PC-3 (cell line): Measurements from ENCODE around the gene COMT. TPM values are rescaled to one million over a fixed set of nuclear protein-coding genes. Genes with fewer than 3 reads are reported as not detected.
A peak's percentile ranks its signal among the peaks of the same experiment; 100 is the strongest.

Source experiments
- ATAC-seq: fragments of 200-7000 bp; cut with Tn5 transposase; 2 replicates; pipeline ENCODE4 v1.9.1; 2020; ENCODE audit warnings: mild to moderate bottlenecking, moderate library complexity
- BruUV-seq: library from RNA; stranded (reverse); fragments of 400-500 nt; replicated peaks from 2 replicates; lab custom pipeline; 2021; lab: Mats Ljungman, UMichigan
- CTCF ChIA-PET: fragments of 300-600 bp; sonication (Branson Sonifier 250); formaldehyde crosslinking; loops from one replicate; lab custom pipeline; 2022; ENCODE audit warnings: antibody characterized with exemption; lab: Charles Lee
- POLR2A ChIA-PET: fragments of 300-600 bp; sonication (Branson Sonifier 250); formaldehyde crosslinking; loops from one replicate; lab custom pipeline; 2022; ENCODE audit warnings: antibody characterized with exemption; ENCODE audit not compliant: unreplicated experiment; lab: Charles Lee
- DNase-seq: peaks from one replicate; pipeline ENCODE4 v3.0.0-alpha.2; 2015
- H2AFZ ChIP-seq: fragments of 300-600 bp; sonication (generic); 2 replicates; pipeline ENCODE4 v1.6.0; 2016; ENCODE audit warnings: antibody characterized with exemption, low read length
- H3F3A ChIP-seq: fragments of 300-600 bp; sonication (generic); one replicate; pipeline ENCODE4 v1.6.0; 2017; ENCODE audit warnings: antibody characterized with exemption, low read length, control low read depth, mild to moderate bottlenecking; ENCODE audit not compliant: unreplicated experiment
- H3K27ac ChIP-seq: fragments of 300-600 bp; sonication (generic); 2 replicates; pipeline ENCODE4 v1.5.1; 2016; ENCODE audit warnings: mild to moderate bottlenecking, low read length
- H3K27me3 ChIP-seq: fragments of 300-600 bp; sonication (generic); 2 replicates; pipeline ENCODE4 v1.6.1; 2016; ENCODE audit warnings: low read length, mixed read lengths
- H3K36me3 ChIP-seq: fragments of 300-600 bp; sonication (generic); 2 replicates; pipeline ENCODE4 v1.6.1; 2016; ENCODE audit warnings: low read depth, mixed run types, low read length, mixed read lengths
- H3K4me1 ChIP-seq: fragments of 300-600 bp; sonication (generic); 2 replicates; pipeline ENCODE4 v1.5.1; 2016; ENCODE audit warnings: low read length; ENCODE audit not compliant: insufficient read depth
- H3K4me2 ChIP-seq: fragments of 300-600 bp; sonication (generic); 2 replicates; pipeline ENCODE4 v1.6.0; 2016; ENCODE audit warnings: low read length
- H3K4me3 ChIP-seq: fragments of 300-600 bp; sonication (generic); 2 replicates; pipeline ENCODE4 v1.5.1; 2016; ENCODE audit warnings: mild to moderate bottlenecking, low read length, mixed read lengths
- H3K79me2 ChIP-seq: fragments of 300-600 bp; sonication (generic); 2 replicates; pipeline ENCODE4 v1.6.1; 2017; ENCODE audit warnings: low read length, mixed read lengths
- H3K9ac ChIP-seq: fragments of 300-600 bp; sonication (generic); 2 replicates; pipeline ENCODE4 v1.6.0; 2016; ENCODE audit warnings: mild to moderate bottlenecking, low read length
- H3K9me2 ChIP-seq: fragments of 300-600 bp; sonication (generic); replicated peaks from 2 replicates; pipeline ENCODE4 v1.6.1; 2016; ENCODE audit warnings: mixed run types, low read length, mixed read lengths
- H3K9me3 ChIP-seq: fragments of 300-600 bp; sonication (generic); 2 replicates; pipeline ENCODE4 v1.6.1; 2016; ENCODE audit warnings: low read length, mixed read lengths
- H4K20me1 ChIP-seq: fragments of 300-600 bp; sonication (generic); 2 replicates; pipeline ENCODE4 v1.6.1; 2016; ENCODE audit warnings: low read length, mixed read lengths
- CTCF ChIP-seq: fragments of 300-600 bp; sonication (generic); conservative IDR thresholded peaks from 2 replicates; pipeline ENCODE4 v1.5.1; 2017; ENCODE audit warnings: antibody characterized with exemption, low read depth, mild to moderate bottlenecking, low read length
- EZH2 ChIP-seq: fragments of 300-600 bp; sonication (generic); IDR thresholded peaks from one replicate; pipeline ENCODE4 v1.6.1; 2017; ENCODE audit warnings: antibody characterized with exemption, mild to moderate bottlenecking, low read length; ENCODE audit not compliant: unreplicated experiment
- EZH2phosphoT487 ChIP-seq: fragments of 300-600 bp; sonication (generic); IDR thresholded peaks from 2 replicates; pipeline ENCODE4 v1.6.1; 2018; ENCODE audit warnings: mild to moderate bottlenecking, antibody characterized with exemption, low read length, borderline replicate concordance
- intact Hi-C: fragments of 100-400 bp; cut with micrococcal nuclease; formaldehyde crosslinking; loops from 2 replicates; pipeline ENCODE4 v1.9.0; 2023
- total RNA-seq: library from RNA; depleted of rRNA; stranded (reverse); fragments of >200 nt; gene quantifications from 2 replicates; pipeline ENCODE4 v1.2.3, GENCODE V29; 2014

COMT gene
- total RNA-seq, 1 experiment from 2014 or later = 204 TPM

GRCh38 chr22:19970479-19971275 lies 29.1 kb downstream of the COMT start:
- no peak overlapping the region for H3K4me3 ChIP-seq
- ATAC-seq (peak; percentile 82), DNase-seq (peak; percentile 55)
- H3F3A ChIP-seq = no peaks in the 10 kb centered on the region
- H4K20me1 ChIP-seq = no peaks in the 10 kb centered on the region
- no peaks in the 10 kb centered on the region for H3K79me2 ChIP-seq
- no peaks in the 10 kb centered on the region for H3K9me2 ChIP-seq
- H3K9ac ChIP-seq = no peak overlapping the region
- no peak overlapping the region for H3K27ac ChIP-seq
- TF ChIP-seq EZH2 = no peak
- peak; percentile 72 for TF ChIP-seq CTCF
- intact Hi-C loops = loop anchor here (1.0 kb wide), 1 partner anchor 58 kb away; no protein-coding TSS in a partner anchor
- H3K4me2 ChIP-seq = no peak overlapping the region
- H3K27me3 ChIP-seq = no peaks in the 10 kb centered on the region
- no TSS peak for BruUV-seq
- H3K36me3 ChIP-seq = no peaks in the 10 kb centered on the region
- ChIA-PET CTCF (no interaction called here), POLR2A (no interaction called here)
- H2AFZ ChIP-seq = no peak overlapping the region
- no peaks in the 10 kb centered on the region for H3K9me3 ChIP-seq
- peaks cover 6% of the 10 kb centered on the region; the same call in 1 of the 2 replicates for H3K4me1 ChIP-seq

- Histone ChIP-seq H3K36me3 (no peaks in the 10 kb centered on the region), H3K27me3 (no peaks in the 10 kb centered on the region), H2AFZ (no peak overlapping the region), H3K4me1 (peaks cover 9% of the 10 kb centered on the region; the same call in 1 of the 2 replicates), H3K4me2 (no peak overlapping the region), H3F3A (no peaks in the 10 kb centered on the region), H3K4me3 (no peak overlapping the region), H3K79me2 (no peaks in the 10 kb centered on the region), H3K27ac (no peak overlapping the region), H3K9ac (no peak overlapping the region), H3K9me3 (no peaks in the 10 kb centered on the region), H3K9me2 (no peaks in the 10 kb centered on the region), H4K20me1 (no peaks in the 10 kb centered on the region)
- ChIA-PET CTCF (no interaction called here), POLR2A (no interaction called here)
- intact Hi-C loops = no loop called here
- TF ChIP-seq CTCF (no peak), EZH2phosphoT487 (no peak)
- DNase-seq (no peak), ATAC-seq (no peak)
- BruUV-seq = no TSS peak
Measured at GRCh38 chr22:19971276-19972124, 29.9 kb downstream of the COMT start.
